ENCODE data around the gene ENDOU. TPM values are rescaled to one million over a fixed set of nuclear protein-coding genes. Genes with fewer than 3 reads are reported as not detected.

The ENDOU gene
- polyA plus RNA-seq, 2 of the 4 experiments (the other 2 are of a cell fraction): not detected

- H3K4me1 ChIP-seq: no peaks in the 10 kb centered on the region
- FAIRE-seq (no peak), DNase-seq (ENCODE audit: low read depth in 1 of 2, low spot score in 1 of 2) (no peak), ATAC-seq (no peak)
- CTCF ChIA-PET: interaction anchor here (0.9 to 43.9 kb wide), 10 partner anchors 6 to 103 kb away, joined by 3 to 1399 read pairs (median 16); partner anchors contain the start of genes RAPGEF3 and SLC48A1
- WGBS (ENCODE audit: missing lambda C conversion rate): 75% methylated on average over 9 of the region's 12 CpGs
- H3K4me2 ChIP-seq: no peak overlapping the region
- TF ChIP-seq HOXB5 (CRISPR knock-in tag; IDR thresholded peaks at IDR 0.05) (no peak), JUNB (IDR thresholded peaks at IDR 0.05) (no peak)
- H3K9me3 ChIP-seq: no peaks in the 10 kb centered on the region
- H3K27ac ChIP-seq: no peak overlapping the region
- H3K4me3 ChIP-seq: no peak overlapping the region
- POLR2A ChIA-PET: no interaction called here
Observed at GRCh38 chr12:47734725-47735480, 9.6 kb upstream of the ENDOU start.

GRCh38 chr12:47733142-47733541, 7.9 kb upstream of the ENDOU start:
- CTCF ChIA-PET: interaction anchor here (0.6 to 43.9 kb wide), 11 partner anchors 8 to 228 kb away, joined by 3 to 1399 read pairs (median 4); partner anchors contain the start of genes RAPGEF3 and SLC48A1
- ATAC-seq: no peak

GRCh38 chr12:47732504-47732903, 7.2 kb upstream of the ENDOU start:
- ATAC-seq (no peak), FAIRE-seq (no peak), DNase-seq (ENCODE audit: low read depth in 1 of 2, low spot score in 1 of 2) (no peak)
- ChIA-PET CTCF (interaction anchor here (1.1 to 43.9 kb wide), 9 partner anchors 9 to 116 kb away, joined by 3 to 1399 read pairs (median 6); partner anchors contain the start of genes RAPGEF3 and SLC48A1), POLR2A (no interaction called here)
- Histone ChIP-seq H3K4me2 (no peak overlapping the region), H3K27ac (no peak overlapping the region), H3K9me3 (no peaks in the 10 kb centered on the region), H3K4me3 (no peak overlapping the region), H3K4me1 (no peaks in the 10 kb centered on the region)
- TF ChIP-seq HEYL (CRISPR knock-in tag; IDR thresholded peaks at IDR 0.05) (no peak), ZC3H11A (IDR thresholded peaks at IDR 0.05) (no peak), CHD4 (IDR thresholded peaks at IDR 0.05; ENCODE audit: borderline replicate concordance) (no peak), POLR2AphosphoS2 (conservative IDR thresholded peaks at IDR 0.05; ENCODE audit: low read length) (no peak), E2F6 (IDR thresholded peaks at IDR 0.05; ENCODE audit: borderline replicate concordance, low read depth) (no peak), KDM5A (IDR thresholded peaks at IDR 0.05) (no peak), SREBF2 (IDR thresholded peaks at IDR 0.05) (no peak)
- 63% methylated on average over 2 of the region's 2 CpGs for WGBS (ENCODE audit: missing lambda C conversion rate)

More at GRCh38 chr12:47733142-47733541, 7.9 kb upstream of the ENDOU start:
- no peak overlapping the region for H3K4me2 ChIP-seq
- H3K4me1 ChIP-seq: no peaks in the 10 kb centered on the region
- FAIRE-seq (no peak), DNase-seq (ENCODE audit: low read depth in 1 of 2, low spot score in 1 of 2) (no peak)
- TF ChIP-seq RARB (CRISPR knock-in tag; IDR thresholded peaks at IDR 0.05): no peak
- no peak for TF ChIP-seq NPAS2 (CRISPR knock-in tag; IDR thresholded peaks at IDR 0.05; ENCODE audit: borderline replicate concordance)
- no peaks in the 10 kb centered on the region for H3K9me3 ChIP-seq
- 29% methylated on average over 4 of the region's 4 CpGs for WGBS (ENCODE audit: missing lambda C conversion rate)
- no peak overlapping the region for H3K27ac ChIP-seq
- H3K4me3 ChIP-seq: no peak overlapping the region
- POLR2A ChIA-PET: no interaction called here

- 50% methylated on average over 5 of the region's 5 CpGs for WGBS (ENCODE audit: missing lambda C conversion rate)
- ChIA-PET POLR2A (no interaction called here), CTCF (interaction anchor here (1.1 to 43.9 kb wide), 7 partner anchors 9 to 117 kb away, joined by 3 to 1399 read pairs (median 6); partner anchors contain the start of gene SLC48A1)
- Histone ChIP-seq H3K4me2 (no peak overlapping the region), H3K4me3 (no peak overlapping the region), H3K4me1 (no peaks in the 10 kb centered on the region), H3K9me3 (no peaks in the 10 kb centered on the region), H3K27ac (no peak overlapping the region)
- FAIRE-seq: no peak
- no peak for TF ChIP-seq HEYL (CRISPR knock-in tag; IDR thresholded peaks at IDR 0.05)
- TF ChIP-seq JUNB (IDR thresholded peaks at IDR 0.05): no peak
- no peak for TF ChIP-seq RCOR1 (IDR thresholded peaks at IDR 0.05; ENCODE audit: low read depth, low read length)
- no peak for TF ChIP-seq POLR2AphosphoS2 (conservative IDR thresholded peaks at IDR 0.05; ENCODE audit: low read length)
- no peak for DNase-seq (ENCODE audit: low read depth in 1 of 2, low spot score in 1 of 2)
- no peak for ATAC-seq
Observed at GRCh38 chr12:47731723-47732122, 6.4 kb upstream of the ENDOU start.

GRCh38 chr12:47730341-47730744, 5.1 kb upstream of the ENDOU start:
- Histone ChIP-seq H3K4me2 (no peak overlapping the region), H3K4me1 (no peaks in the 10 kb centered on the region), H3K27ac (no peak overlapping the region), H3K4me3 (no peak overlapping the region), H3K9me3 (no peaks in the 10 kb centered on the region)
- ChIA-PET CTCF (interaction anchor here (1.3 to 43.9 kb wide), 5 partner anchors 11 to 107 kb away, joined by 3 to 1399 read pairs (median 202); partner anchors contain the start of gene SLC48A1), POLR2A (interaction anchor here (1.1 kb wide), 1 partner anchor 24 kb away, joined by 3 read pairs; the partner anchor contains the start of gene RPAP3)
- DNase-seq (ENCODE audit: low read depth in 1 of 2, low spot score in 1 of 2) (no peak), FAIRE-seq (no peak), ATAC-seq (no peak)
- WGBS (ENCODE audit: missing lambda C conversion rate): 82% methylated on average over 8 of the region's 8 CpGs
- TF ChIP-seq FOXS1 (CRISPR knock-in tag; IDR thresholded peaks at IDR 0.05) (no peak), FOSB (CRISPR knock-in tag; IDR thresholded peaks at IDR 0.05) (no peak), MAX (IDR thresholded peaks at IDR 0.05) (no peak), MYC (IDR thresholded peaks at IDR 0.05; ENCODE audit: borderline replicate concordance, low read length) (no peak), JUN (IDR thresholded peaks at IDR 0.05) (no peak), CHD2 (IDR thresholded peaks at IDR 0.05; ENCODE audit: low read length, partially characterized antibody) (no peak), RCOR1 (IDR thresholded peaks at IDR 0.05; ENCODE audit: low read depth, low read length) (no peak), HOXB13 (CRISPR knock-in tag; IDR thresholded peaks at IDR 0.05; ENCODE audit: low read depth) (no peak), ELK1 (IDR thresholded peaks at IDR 0.05; ENCODE audit: low read depth, low read length) (no peak), HDAC2 (IDR thresholded peaks at IDR 0.05) (no peak), ZSCAN20 (CRISPR knock-in tag; IDR thresholded peaks at IDR 0.05) (no peak), RARB (CRISPR knock-in tag; IDR thresholded peaks at IDR 0.05) (no peak), SMC3 (IDR thresholded peaks at IDR 0.05) (no peak), E2F6 (IDR thresholded peaks at IDR 0.05; ENCODE audit: borderline replicate concordance, low read depth) (no peak), CHD4 (IDR thresholded peaks at IDR 0.05; ENCODE audit: borderline replicate concordance) (no peak)

Measured in A549 (cell line).